ENCODE data around the gene POLG2.
"Not testable (repeated sequence)": the region's sequence is repeated elsewhere in the genome, so short reads cannot be mapped to it uniquely, and the experiment has no call there.

DNA sequence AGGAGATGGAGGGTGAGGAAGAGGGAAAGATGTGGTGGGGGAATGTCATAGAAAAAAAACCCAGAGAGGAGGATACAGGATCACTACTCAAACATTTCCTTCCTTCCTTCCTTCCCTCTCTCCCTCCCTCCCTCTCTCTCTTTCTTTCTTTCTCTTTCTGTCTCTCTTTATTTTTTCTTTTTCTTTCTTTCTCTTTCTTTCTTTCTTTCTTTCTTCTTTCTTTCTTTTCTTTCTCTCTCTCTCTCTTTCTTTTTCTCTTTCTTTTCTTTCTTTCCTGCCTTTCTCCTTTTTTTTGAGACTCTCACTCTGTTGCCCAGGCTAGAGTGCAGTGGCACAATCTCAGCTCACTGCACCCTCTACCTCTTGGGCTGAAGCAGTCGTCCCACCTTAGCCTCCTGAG lies 30.0 kb downstream of the POLG2 start:
- TF ChIP-seq POLR2A (IDR thresholded peaks at IDR 0.05; ENCODE audit: low read length); GATA1 (IDR thresholded peaks at IDR 0.05; ENCODE audit: low read depth, low read length): not testable (repeated sequence)

All from erythroblast (primary cell).